ENCODE measurements around the gene MOB3B.

- TF ChIP-seq CTCF (IDR thresholded peaks at IDR 0.05; ENCODE audit: low read length) = no peak
- no peak for TF ChIP-seq EZH2 (IDR thresholded peaks at IDR 0.05; ENCODE audit: borderline replicate concordance, low read length)
Observed at GRCh38 chr9:27471366-27471765, 58.2 kb downstream of the MOB3B start.
